Measurements from ENCODE around the gene GATAD2A.

Gene GATAD2A

DNA sequence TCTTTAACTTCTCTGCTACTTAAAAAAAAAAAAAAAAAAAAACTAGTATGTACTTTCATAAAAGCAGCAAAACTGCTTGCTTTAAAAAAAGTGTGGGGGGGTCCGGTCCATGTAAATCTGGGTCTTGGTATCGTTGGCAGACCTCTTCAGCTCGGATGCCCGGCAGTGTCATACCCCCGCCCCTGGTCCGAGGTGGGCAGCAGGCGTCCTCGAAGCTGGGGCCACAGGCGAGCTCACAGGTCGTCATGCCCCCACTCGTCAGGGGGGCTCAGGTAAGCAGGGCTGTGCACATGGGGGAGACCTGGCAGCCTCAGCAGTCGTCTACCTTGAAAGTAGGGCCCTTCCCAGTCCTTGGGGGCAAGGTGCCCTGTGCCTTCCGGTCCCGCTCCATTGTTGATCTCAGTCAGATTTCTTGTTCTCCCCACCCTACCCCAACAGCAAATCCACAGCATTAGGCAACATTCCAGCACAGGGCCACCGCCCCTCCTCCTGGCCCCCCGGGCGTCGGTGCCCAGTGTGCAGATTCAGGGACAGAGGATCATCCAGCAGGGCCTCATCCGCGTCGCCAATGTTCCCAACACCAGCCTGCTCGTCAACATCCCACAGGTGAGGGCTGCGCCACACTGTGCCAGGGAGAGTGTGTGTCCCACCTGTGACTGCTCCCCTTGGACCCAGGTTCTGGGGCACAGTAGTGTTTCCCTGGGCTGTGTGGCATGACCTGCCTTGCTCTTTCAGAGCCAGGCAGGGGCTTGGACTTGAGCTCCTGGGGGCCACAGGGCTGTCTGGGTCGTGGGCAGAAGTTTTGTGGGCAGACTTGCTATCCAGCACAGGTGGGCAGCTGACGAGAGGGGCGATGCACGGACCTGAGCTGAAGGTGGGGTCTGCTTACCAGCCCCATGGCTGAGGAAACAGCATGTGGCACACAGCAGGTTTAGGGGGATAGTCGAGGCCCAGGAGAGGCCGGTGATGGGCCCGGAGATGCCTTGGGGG lies 90.4 kb downstream of the GATAD2A start:
- TF ChIP-seq ZNF274 (IDR thresholded peaks at IDR 0.05; ENCODE audit: low read depth, low read length): no peak

DNA sequence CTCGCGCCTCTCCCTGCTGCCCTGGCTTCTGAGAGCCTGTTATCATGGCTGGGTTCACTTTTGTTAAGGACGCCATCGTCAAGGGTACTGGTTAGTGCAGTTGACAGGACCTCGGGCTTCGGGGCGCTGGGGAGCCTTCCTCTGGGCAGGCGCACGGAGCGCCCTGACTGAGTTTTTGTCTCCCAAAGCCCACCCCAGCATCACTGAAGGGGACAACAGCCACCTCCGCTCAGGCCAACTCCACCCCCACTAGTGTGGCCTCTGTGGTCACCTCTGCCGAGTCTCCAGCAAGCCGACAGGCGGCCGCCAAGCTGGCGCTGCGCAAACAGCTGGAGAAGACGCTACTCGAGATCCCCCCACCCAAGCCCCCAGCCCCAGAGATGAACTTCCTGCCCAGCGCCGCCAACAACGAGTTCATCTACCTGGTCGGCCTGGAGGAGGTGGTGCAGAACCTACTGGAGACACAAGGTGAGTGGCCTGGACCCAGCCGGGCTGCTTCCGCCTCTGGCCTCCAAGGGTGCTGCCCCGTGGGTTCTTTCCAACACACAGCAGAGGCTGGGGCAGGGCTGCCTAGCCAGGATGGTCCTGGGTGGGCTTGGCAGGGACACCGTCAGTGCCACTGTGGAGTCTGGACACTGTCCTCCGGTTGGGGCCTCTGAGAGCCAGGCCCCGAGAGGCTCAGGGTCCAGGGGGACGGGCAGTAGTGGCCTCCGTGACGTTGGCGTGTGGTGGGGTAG lies 92.9 kb downstream of the GATAD2A start:
- no peak for TF ChIP-seq ZNF274 (IDR thresholded peaks at IDR 0.05; ENCODE audit: low read depth, low read length)
- H3K4me3 ChIP-seq (ENCODE audit: low read length): no peak overlapping the region

More for the DNA sequence above, 90.4 kb downstream of the GATAD2A start:
- H3K4me3 ChIP-seq (ENCODE audit: low read length): no peak overlapping the region

DNA sequence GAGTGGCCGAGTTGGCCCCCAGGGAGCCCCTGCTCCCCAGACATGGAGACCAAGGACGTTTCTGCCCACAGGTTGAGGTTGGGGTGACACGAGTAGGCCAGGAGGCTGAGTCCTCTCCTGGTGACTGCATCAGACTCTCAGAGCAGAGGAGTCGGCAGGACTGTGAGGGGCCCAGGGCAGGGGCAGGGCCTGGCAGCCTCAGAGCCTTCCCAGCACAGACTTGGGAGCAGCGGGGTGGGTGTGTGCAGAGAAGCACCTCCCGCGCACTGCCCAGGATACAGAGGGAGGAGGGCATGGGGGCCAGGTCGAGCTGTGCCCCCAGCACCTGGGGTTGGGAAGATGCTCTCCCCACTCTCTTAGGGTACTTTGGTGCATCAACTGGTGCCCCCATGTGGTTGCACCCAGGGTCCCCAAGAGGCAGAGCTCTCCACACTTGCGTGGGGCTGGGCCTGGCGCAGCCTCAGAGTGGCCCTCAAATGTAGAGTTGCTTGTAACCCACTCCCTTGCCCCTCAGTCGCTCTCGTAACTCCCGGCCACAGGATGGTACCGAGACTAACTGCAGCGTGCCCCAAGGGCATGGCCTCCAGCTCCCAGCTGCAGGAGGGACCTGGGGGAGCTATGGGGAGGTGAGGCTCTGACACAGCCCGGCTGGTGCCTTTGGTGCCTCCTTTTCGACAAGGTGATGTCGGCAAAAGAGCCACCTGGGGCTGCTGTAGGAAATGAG lies 94.0 kb downstream of the GATAD2A start:
- no peak for TF ChIP-seq ZNF274 (IDR thresholded peaks at IDR 0.05; ENCODE audit: low read depth, low read length)

DNA sequence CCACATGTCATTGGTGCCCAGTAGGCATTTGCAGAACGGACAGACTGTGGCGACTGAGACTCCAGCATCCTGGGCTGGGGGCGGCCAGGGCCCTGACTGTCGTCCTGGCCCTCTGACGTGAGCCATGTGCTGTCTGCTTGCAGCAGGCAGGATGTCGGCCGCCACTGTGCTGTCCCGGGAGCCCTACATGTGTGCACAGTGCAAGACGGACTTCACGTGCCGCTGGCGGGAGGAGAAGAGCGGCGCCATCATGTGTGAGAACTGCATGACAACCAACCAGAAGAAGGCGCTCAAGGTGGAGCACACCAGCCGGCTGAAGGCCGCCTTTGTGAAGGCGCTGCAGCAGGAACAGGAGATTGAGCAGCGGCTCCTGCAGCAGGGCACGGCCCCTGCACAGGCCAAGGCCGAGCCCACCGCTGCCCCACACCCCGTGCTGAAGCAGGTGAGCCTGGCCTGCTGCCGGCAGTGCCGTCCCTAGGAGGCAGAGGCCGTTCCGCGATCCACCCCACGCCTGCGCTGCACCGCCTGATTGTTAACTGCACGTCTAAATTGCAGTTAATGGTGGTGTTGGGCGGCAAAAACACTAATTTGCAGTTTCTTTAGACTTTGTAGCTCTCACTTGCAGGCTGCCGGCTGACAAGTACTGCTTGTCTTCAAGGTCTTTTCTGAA lies 95.6 kb downstream of the GATAD2A start:
- no peak for TF ChIP-seq ZNF274 (IDR thresholded peaks at IDR 0.05; ENCODE audit: low read depth, low read length)
- no peak overlapping the region for H3K4me3 ChIP-seq (ENCODE audit: low read length)

More for the DNA sequence above, 94.0 kb downstream of the GATAD2A start:
- no peak overlapping the region for H3K4me3 ChIP-seq (ENCODE audit: low read length)

DNA sequence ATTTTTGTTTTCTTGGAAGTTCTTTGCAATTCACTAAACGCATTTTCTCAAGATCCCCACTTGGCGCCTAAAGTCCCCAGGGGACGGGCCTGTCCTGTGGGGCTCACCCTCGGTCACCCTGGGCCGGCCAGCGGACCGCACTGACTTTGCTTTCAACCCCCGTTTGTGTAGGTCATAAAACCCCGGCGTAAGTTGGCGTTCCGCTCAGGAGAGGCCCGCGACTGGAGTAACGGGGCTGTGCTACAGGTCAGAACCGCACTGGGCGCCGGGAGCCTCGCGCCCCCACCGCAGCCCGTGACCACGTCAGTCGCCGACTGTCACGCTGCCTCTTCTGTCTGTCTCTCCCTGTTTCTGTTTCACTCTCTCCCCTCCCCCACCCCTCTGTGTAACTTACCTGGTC lies 96.3 kb downstream of the GATAD2A start:
- no peak overlapping the region for H3K4me3 ChIP-seq (ENCODE audit: low read length)
- TF ChIP-seq ZNF274 (IDR thresholded peaks at IDR 0.05; ENCODE audit: low read depth, low read length): no peak

DNA sequence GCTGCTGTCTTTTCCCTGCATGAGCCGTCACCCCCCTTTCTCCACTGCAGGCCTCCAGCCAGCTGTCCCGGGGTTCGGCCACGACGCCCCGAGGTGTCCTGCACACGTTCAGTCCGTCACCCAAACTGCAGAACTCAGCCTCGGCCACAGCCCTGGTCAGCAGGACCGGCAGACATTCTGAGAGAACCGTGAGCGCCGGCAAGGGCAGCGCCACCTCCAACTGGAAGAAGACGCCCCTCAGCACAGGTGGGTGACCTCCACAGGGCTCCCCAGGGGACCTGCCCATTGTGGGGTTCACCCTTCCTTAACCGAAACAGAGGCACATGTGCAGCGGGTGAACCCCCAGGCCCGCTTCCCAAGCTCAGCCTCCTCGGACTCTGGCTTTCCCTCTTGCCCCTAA lies 96.8 kb downstream of the GATAD2A start:
- H3K4me3 ChIP-seq (ENCODE audit: low read length): no peak overlapping the region
- no peak for TF ChIP-seq ZNF274 (IDR thresholded peaks at IDR 0.05; ENCODE audit: low read depth, low read length)

DNA sequence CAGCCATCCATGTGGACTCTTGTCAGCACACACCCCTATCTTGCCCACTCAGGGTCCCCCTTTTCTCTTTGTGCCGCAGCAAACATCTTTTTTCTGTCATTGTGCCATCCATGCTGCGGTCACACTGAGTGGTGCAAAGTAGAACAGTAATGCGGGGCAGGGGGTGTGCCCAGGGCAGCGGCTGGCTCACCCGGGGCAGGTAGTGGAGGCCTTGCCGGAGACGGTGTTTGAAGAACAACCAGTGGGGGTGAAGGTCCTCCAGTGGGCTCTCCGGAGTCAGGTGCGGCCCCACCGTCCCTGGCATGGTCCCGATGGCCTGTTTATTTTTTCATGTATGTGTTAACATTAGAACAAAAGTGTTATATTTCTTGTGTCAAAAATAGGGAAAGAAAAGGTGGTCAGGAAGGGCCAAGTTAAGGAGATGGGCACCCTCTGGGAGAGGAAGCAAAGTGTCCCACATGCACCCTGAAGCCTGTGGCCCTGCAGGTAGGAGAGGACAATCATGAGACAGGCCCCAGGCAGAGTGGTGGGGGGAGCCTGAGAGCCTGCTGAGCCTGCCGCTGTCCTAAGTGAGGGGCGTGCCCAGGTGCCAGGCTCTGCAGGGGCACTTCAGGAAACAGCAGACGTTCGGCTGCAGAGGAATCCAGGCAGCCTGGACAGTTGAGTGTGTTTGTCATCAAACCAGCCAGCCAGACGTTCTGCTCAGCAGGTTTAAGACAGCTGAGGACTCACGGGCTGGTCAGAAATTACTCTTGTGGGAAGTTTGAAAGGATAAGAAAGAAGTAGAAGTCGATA lies 97.5 kb downstream of the GATAD2A start:
- no peak for TF ChIP-seq ZNF274 (IDR thresholded peaks at IDR 0.05; ENCODE audit: low read depth, low read length)
- no peak overlapping the region for H3K4me3 ChIP-seq (ENCODE audit: low read length)

DNA sequence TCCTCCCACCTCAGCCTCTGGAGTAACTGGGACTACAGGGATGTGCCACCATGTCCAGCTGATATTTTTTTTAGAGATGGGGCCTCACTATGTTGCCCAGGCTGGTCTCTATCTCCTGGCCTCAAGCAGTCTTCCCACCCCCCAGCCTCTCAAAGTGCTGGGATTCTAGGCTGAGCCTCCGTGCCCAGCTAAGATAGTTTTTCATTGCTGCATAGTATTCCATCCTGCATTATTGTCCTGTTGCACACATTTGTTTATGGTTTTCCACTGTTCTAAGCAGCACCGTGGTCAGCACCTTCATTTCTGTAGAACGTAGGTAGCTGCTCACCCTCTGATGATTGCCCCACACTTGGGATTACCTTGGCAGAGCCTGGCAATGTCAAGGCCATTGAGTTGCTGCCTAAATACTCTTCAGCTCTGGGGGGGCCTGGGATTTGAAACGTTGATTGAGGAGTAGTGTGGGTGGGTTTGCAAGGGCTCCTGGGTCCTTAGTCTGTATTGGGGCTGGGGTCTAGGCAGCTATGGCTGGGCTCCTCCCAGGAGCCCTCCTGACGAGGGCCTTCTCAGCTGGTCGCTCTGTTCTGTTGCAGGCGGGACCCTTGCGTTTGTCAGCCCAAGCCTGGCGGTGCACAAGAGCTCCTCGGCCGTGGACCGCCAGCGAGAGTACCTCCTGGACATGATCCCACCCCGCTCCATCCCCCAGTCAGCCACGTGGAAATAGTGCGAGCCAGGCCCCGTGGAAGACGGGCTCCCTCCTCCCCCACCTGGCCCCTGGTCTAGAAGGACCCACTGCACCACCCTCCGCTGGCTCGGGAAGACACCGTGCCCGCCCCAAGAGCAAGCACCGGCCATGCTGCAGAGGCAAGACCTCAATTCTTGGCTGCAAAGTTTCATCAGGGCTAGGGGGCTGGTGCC lies 99.5 kb downstream of the GATAD2A start:
- TF ChIP-seq ZNF274 (IDR thresholded peaks at IDR 0.05; ENCODE audit: low read depth, low read length): no peak
- H3K4me3 ChIP-seq (ENCODE audit: low read length): no peak overlapping the region

DNA sequence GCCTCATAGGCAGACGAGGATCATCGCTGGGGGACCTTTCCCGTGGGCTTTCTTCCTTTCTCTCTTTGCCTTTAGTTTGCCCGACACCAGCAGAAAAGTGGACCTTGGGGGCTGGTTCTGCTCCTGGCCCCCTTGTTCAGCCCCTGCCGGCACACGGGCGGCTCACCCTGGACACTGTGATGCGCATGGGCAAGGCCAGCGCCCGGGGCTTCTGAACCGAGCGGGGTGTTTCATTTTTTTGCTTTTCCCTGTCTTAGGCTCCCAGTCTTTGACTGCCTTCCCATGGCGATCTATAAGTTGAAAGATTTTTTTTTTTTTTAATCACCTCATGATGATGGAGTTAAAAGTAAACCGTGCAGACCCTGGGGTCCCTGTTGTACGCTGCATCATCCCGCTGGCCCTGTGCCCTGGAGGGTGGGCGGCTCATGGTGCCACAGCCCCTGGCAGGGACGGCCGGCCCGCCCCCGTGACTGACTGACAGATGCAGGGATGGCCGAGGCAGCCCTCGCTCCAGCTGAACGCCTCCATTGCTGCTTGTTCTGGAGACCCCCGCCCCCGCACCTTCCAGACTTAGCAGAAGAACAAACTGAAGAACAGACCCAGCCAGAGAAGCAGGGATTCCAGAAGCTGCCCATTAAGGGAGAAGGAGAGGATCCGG lies 100.3 kb downstream of the GATAD2A start:
- H3K4me3 ChIP-seq (ENCODE audit: low read length): no peak overlapping the region
- TF ChIP-seq ZNF274 (IDR thresholded peaks at IDR 0.05; ENCODE audit: low read depth, low read length): no peak

DNA sequence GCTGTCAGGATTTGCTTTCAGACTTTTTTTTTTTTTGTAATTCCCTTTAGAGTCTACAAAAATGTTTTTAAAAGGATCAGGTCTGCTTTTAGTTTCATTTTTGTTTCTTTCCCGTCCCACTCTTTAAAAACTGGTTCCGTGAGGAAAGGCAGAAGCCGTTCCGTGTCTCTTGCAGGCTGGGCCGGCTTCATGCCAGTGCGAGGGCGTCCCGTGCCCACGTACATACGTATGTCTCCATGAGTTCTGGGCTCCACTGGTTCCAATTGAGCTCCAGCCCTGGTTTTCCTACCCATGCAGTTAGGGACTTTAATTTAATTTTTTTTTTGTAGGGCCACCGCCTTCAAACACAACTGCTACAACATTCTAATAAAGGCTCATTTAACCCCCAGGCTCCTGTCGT lies 101.1 kb downstream of the GATAD2A start:
- no peak overlapping the region for H3K4me3 ChIP-seq (ENCODE audit: low read length)
- TF ChIP-seq ZNF274 (IDR thresholded peaks at IDR 0.05; ENCODE audit: low read depth, low read length): no peak

DNA sequence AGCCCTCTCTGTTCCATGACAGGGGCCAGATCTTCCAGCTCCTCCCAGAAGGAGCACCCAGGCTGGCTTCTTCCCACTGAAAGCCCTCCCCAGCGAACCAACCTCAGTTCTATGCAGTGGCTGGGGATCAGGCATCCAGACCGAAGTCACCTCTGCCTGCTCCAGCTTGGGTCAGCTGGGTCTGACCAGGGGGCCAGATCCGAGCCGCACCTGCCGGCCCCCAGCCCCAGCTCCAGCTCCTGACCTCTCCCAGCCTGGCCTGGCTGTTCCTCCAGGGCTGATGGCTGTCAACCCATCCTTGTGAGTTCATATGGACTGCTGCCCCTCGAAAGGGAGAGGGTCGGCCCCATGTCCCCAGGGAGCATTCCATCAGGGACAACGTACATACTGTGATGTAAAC lies 101.9 kb downstream of the GATAD2A start:
- TF ChIP-seq ZNF274 (IDR thresholded peaks at IDR 0.05; ENCODE audit: low read depth, low read length): no peak
- no peak overlapping the region for H3K4me3 ChIP-seq (ENCODE audit: low read length)

DNA sequence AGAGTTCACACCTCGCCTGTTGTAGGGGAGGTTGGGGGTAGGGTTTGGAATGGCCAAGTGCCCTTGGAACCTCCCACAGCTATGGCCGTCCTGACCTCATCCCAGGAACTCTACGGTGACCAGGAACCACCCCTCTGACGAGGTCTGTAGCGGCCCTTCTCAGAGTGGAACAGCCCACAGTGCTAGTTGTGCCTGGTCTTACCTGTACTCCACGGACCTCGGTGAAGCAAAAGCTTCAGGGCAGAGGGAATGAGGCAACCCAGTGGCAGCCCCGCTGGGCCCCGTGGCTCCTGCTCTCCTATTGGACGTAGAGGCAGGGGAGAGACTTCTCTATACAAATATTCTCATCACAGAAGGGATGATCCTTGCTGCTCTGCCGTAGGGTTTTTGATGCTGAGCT lies 102.7 kb downstream of the GATAD2A start:
- no peak overlapping the region for H3K4me3 ChIP-seq (ENCODE audit: low read length)
- no peak for TF ChIP-seq ZNF274 (IDR thresholded peaks at IDR 0.05; ENCODE audit: low read depth, low read length)
